MM.1S (cell line): ENCODE results near the gene FCGBP.

Experiments
- DNase-seq: peaks from one replicate; pipeline ENCODE4 v3.0.0-alpha.2; 2015
- H2AFZ ChIP-seq: fragments of 300-600 bp; sonication (generic); 2 replicates; pipeline ENCODE4 v1.6.0; 2016; ENCODE audit warnings: antibody characterized with exemption, low read length
- H3F3A ChIP-seq: fragments of 300-600 bp; sonication (generic); 2 replicates; pipeline ENCODE4 v1.6.1; 2016; ENCODE audit warnings: mild to moderate bottlenecking, antibody characterized with exemption, low read length, moderate library complexity, mixed read lengths; ENCODE audit not compliant: insufficient read depth
- H3K27ac ChIP-seq: fragments of 300-600 bp; sonication (generic); 2 replicates; pipeline ENCODE4 v1.5.1; 2016; ENCODE audit warnings: mild to moderate bottlenecking, low read length
- H3K27me3 ChIP-seq: fragments of 300-600 bp; sonication (generic); replicated peaks from 2 replicates; pipeline ENCODE4 v1.6.0; 2016; ENCODE audit warnings: low read length; ENCODE audit not compliant: insufficient read depth
- H3K36me3 ChIP-seq: fragments of 300-600 bp; sonication (generic); replicated peaks from 2 replicates; pipeline ENCODE4 v1.6.1; 2016; ENCODE audit warnings: mild to moderate bottlenecking, low read length, mixed read lengths; ENCODE audit not compliant: insufficient read depth
- H3K4me1 ChIP-seq: fragments of 300-600 bp; sonication (generic); 2 replicates; pipeline ENCODE4 v1.6.1; 2016; ENCODE audit warnings: low read length, mixed read lengths
- H3K4me2 ChIP-seq: fragments of 300-600 bp; sonication (generic); 2 replicates; pipeline ENCODE4 v1.6.0; 2016; ENCODE audit warnings: low read depth, low read length
- H3K4me3 ChIP-seq: fragments of 300-600 bp; sonication (generic); 2 replicates; pipeline ENCODE4 v1.5.1; 2016; ENCODE audit warnings: low read length, mixed read lengths
- H3K79me2 ChIP-seq: fragments of 300-600 bp; sonication (generic); 2 replicates; pipeline ENCODE4 v1.6.1; 2016; ENCODE audit warnings: mixed run types, low read length, mixed read lengths
- H3K9ac ChIP-seq: fragments of 300-600 bp; sonication (generic); 2 replicates; pipeline ENCODE4 v1.6.1; 2016; ENCODE audit warnings: low read length, mixed read lengths
- H3K9me2 ChIP-seq: fragments of 300-600 bp; sonication (generic); replicated peaks from 2 replicates; pipeline ENCODE4 v1.6.1; 2016; ENCODE audit warnings: mild to moderate bottlenecking, low read length, mixed read lengths; ENCODE audit not compliant: insufficient read depth
- H3K9me3 ChIP-seq: fragments of 300-600 bp; sonication (generic); replicated peaks from 2 replicates; pipeline ENCODE4 v1.6.1; 2016; ENCODE audit warnings: mild to moderate bottlenecking, low read length, mixed read lengths; ENCODE audit not compliant: insufficient read depth
- H4K20me1 ChIP-seq: fragments of 300-600 bp; sonication (generic); 2 replicates; pipeline ENCODE4 v1.6.1; 2016; ENCODE audit warnings: mild to moderate bottlenecking, low read length, moderate library complexity, mixed read lengths; ENCODE audit not compliant: insufficient read depth
- EZH2 ChIP-seq: fragments of 300-600 bp; sonication (generic); optimal IDR thresholded peaks from 2 replicates; pipeline ENCODE3; 2017; ENCODE audit warnings: low read depth, mild to moderate bottlenecking, antibody characterized with exemption, low read length, mixed read lengths
- EZH2phosphoT487 ChIP-seq: fragments of 300-600 bp; sonication (generic); IDR thresholded peaks from 2 replicates; pipeline ENCODE4 v1.6.1; 2018; ENCODE audit warnings: antibody characterized with exemption, low read length
- TF ChIP-seq, protein P1 (sequence below): fragments of 300-600 bp; sonication (generic); IDR thresholded peaks from 2 replicates; pipeline ENCODE4 v1.5.1; 2016; ENCODE audit warnings: antibody characterized with exemption, low read length, mixed read lengths

Gene FCGBP

DNA sequence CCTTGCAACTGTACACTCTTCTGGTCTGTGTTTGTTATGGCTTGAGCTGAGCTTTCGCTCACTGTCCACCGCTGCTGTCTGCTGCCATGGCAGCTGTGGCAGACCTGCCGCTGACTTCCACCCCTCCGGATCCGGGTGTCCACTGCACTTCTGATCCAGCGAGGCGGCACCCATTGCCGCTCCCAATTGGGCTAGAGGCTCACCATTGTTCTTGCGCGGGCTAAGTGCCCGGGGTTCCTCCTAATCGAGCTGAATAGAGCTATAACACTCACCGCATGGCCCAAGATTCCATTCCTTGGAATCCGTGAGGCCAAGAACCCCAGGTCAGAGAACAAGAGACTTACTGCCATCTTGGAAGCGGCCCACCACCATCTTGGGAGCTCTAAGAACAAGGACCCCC lies 34.4 kb upstream of the FCGBP start:
- no peak overlapping the region for H3K4me3 ChIP-seq
- H3K27ac ChIP-seq = no peak overlapping the region
- no peak for DNase-seq
- H3K9ac ChIP-seq = no peak overlapping the region
- no peaks in the 10 kb centered on the region for H4K20me1 ChIP-seq
- H3K9me3 ChIP-seq = no peaks in the 10 kb centered on the region
- no peaks in the 10 kb centered on the region for H3F3A ChIP-seq
- peaks cover 17% of the 10 kb centered on the region for H3K4me1 ChIP-seq
- no peaks in the 10 kb centered on the region for H3K27me3 ChIP-seq
- peaks cover 27% of the 10 kb centered on the region for H3K79me2 ChIP-seq
- H3K9me2 ChIP-seq = no peaks in the 10 kb centered on the region
- TF ChIP-seq EZH2 (no peak), EZH2phosphoT487 (no peak)
- TF ChIP-seq, protein P1, sequence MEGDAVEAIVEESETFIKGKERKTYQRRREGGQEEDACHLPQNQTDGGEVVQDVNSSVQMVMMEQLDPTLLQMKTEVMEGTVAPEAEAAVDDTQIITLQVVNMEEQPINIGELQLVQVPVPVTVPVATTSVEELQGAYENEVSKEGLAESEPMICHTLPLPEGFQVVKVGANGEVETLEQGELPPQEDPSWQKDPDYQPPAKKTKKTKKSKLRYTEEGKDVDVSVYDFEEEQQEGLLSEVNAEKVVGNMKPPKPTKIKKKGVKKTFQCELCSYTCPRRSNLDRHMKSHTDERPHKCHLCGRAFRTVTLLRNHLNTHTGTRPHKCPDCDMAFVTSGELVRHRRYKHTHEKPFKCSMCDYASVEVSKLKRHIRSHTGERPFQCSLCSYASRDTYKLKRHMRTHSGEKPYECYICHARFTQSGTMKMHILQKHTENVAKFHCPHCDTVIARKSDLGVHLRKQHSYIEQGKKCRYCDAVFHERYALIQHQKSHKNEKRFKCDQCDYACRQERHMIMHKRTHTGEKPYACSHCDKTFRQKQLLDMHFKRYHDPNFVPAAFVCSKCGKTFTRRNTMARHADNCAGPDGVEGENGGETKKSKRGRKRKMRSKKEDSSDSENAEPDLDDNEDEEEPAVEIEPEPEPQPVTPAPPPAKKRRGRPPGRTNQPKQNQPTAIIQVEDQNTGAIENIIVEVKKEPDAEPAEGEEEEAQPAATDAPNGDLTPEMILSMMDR = no peak
- H3K4me2 ChIP-seq = no peak overlapping the region
- peaks cover 4% of the 10 kb centered on the region for H3K36me3 ChIP-seq
- H2AFZ ChIP-seq = no peak overlapping the region

- H3K27ac ChIP-seq = no peak overlapping the region
- H2AFZ ChIP-seq = no peak overlapping the region
- TF ChIP-seq, protein P1 = no peak
- H3K9me2 ChIP-seq = no peaks in the 10 kb centered on the region
- no peaks in the 10 kb centered on the region for H3K9me3 ChIP-seq
- H3K4me2 ChIP-seq = no peak overlapping the region
- no peaks in the 10 kb centered on the region for H3K36me3 ChIP-seq
- H4K20me1 ChIP-seq = no peaks in the 10 kb centered on the region
- no peak for DNase-seq
- peaks cover 20% of the 10 kb centered on the region for H3K4me1 ChIP-seq
- no peaks in the 10 kb centered on the region for H3K27me3 ChIP-seq
- no peak overlapping the region for H3K9ac ChIP-seq
- no peaks in the 10 kb centered on the region for H3F3A ChIP-seq
- peaks cover 16% of the 10 kb centered on the region for H3K79me2 ChIP-seq
- H3K4me3 ChIP-seq = no peak overlapping the region
These were observed 33.1 kb upstream of the FCGBP start for GRCh38 chr19:39967561-39967960.

DNA sequence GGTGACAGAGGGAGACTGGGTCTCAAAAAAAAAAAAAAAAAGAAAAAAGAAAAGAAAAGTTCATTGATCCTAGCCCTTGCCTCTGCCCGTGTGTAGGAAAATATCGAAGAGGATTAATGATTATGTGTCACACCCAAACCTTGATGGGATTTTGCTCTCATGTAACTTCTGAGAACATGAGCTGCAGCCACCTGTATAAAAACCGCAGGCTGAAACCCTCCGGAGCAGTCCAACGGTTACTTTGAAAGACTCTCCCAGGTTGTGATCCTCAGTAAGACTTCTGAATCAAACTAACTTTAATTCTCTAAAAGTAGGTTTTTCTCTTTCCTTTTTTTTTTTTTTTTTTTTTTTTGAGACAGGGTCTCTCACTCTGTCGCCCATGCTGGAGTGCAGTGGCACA lies 32.2 kb upstream of the FCGBP start:
- DNase-seq = no peak
- Histone ChIP-seq H3K4me2 (no peak overlapping the region), H3K79me2 (peaks cover 7% of the 10 kb centered on the region), H3K4me3 (no peak overlapping the region), H3K27me3 (no peaks in the 10 kb centered on the region), H3K27ac (no peak overlapping the region), H2AFZ (no peak overlapping the region), H3K36me3 (no peaks in the 10 kb centered on the region), H3K9me2 (no peaks in the 10 kb centered on the region), H3F3A (no peaks in the 10 kb centered on the region), H4K20me1 (no peaks in the 10 kb centered on the region), H3K9me3 (no peaks in the 10 kb centered on the region), H3K9ac (no peak overlapping the region), H3K4me1 (peaks cover 13% of the 10 kb centered on the region)
- TF ChIP-seq EZH2phosphoT487 (no peak), EZH2 (no peak)
- TF ChIP-seq, protein P1 = no peak
